Measurements from ENCODE around the gene ERCC6L2.

The ERCC6L2 gene

DNA sequence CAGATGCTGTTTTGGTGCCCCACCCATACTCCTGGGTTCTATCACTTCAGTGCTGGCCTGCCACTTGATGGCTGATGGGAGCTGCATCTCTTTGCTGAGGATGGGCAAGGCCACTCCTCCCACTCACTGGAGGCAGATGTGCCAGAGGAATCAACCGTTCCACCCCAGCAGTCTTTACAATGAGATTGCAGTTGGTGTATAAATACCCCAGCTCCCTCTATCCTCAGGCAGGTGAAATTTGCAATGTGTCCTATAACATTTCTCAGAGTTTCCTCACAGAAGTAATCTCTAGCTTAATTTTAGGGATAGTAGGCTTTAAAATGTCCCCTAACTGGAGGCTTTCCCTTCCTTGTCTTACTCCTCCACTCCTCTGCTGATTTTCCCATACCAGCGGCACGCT is 36.5 kb upstream of the ERCC6L2 start:
- TF ChIP-seq POLR2AphosphoS5 (IDR thresholded peaks at IDR 0.05; ENCODE audit: low read depth, low read length) (no peak), FOXP2 (optimal IDR thresholded peaks at IDR 0.05; ENCODE audit: borderline replicate concordance, extremely low read depth, extremely low read length, insufficient read depth) (no peak), SIN3A (IDR thresholded peaks at IDR 0.05; ENCODE audit: borderline replicate concordance, insufficient read depth, low read length) (no peak)
- TF ChIP-seq, protein P1, sequence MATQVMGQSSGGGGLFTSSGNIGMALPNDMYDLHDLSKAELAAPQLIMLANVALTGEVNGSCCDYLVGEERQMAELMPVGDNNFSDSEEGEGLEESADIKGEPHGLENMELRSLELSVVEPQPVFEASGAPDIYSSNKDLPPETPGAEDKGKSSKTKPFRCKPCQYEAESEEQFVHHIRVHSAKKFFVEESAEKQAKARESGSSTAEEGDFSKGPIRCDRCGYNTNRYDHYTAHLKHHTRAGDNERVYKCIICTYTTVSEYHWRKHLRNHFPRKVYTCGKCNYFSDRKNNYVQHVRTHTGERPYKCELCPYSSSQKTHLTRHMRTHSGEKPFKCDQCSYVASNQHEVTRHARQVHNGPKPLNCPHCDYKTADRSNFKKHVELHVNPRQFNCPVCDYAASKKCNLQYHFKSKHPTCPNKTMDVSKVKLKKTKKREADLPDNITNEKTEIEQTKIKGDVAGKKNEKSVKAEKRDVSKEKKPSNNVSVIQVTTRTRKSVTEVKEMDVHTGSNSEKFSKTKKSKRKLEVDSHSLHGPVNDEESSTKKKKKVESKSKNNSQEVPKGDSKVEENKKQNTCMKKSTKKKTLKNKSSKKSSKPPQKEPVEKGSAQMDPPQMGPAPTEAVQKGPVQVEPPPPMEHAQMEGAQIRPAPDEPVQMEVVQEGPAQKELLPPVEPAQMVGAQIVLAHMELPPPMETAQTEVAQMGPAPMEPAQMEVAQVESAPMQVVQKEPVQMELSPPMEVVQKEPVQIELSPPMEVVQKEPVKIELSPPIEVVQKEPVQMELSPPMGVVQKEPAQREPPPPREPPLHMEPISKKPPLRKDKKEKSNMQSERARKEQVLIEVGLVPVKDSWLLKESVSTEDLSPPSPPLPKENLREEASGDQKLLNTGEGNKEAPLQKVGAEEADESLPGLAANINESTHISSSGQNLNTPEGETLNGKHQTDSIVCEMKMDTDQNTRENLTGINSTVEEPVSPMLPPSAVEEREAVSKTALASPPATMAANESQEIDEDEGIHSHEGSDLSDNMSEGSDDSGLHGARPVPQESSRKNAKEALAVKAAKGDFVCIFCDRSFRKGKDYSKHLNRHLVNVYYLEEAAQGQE (IDR thresholded peaks at IDR 0.05; ENCODE audit: insufficient read depth in 1 of 2, low read depth in 2 of 2, low read length in 2 of 2), result no peak

DNA sequence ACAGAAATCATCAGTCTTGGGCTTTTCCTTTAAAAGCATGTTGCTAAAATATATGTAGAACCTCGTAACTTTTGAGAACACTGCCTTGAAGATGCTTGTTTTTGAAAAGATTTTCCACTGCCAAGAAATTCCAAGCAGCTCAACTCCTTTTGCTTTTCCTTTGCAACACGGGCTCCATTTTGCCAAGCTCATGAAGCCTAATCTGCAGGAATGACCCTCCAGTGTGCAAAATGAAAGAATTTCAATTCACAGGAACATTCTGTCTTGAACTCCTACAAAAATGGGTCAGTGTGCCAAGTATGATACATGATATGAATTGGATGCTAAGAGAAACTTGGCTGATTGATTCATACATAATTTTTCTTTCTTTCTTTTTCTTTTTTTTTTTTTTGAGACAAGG is 35.4 kb upstream of the ERCC6L2 start:
- no peak for TF ChIP-seq TAF1 (IDR thresholded peaks at IDR 0.05; ENCODE audit: borderline replicate concordance, insufficient read depth, low read length)
- TF ChIP-seq POLR2AphosphoS5 (IDR thresholded peaks at IDR 0.05; ENCODE audit: low read depth, low read length), result no peak
- TF ChIP-seq, protein P1 (IDR thresholded peaks at IDR 0.05; ENCODE audit: insufficient read depth in 1 of 2, low read depth in 2 of 2, low read length in 2 of 2), result no peak
- TF ChIP-seq FOXP2 (optimal IDR thresholded peaks at IDR 0.05; ENCODE audit: borderline replicate concordance, extremely low read depth, extremely low read length, insufficient read depth), result no peak
- no peak for TF ChIP-seq SIN3A (IDR thresholded peaks at IDR 0.05; ENCODE audit: borderline replicate concordance, insufficient read depth, low read length)

DNA sequence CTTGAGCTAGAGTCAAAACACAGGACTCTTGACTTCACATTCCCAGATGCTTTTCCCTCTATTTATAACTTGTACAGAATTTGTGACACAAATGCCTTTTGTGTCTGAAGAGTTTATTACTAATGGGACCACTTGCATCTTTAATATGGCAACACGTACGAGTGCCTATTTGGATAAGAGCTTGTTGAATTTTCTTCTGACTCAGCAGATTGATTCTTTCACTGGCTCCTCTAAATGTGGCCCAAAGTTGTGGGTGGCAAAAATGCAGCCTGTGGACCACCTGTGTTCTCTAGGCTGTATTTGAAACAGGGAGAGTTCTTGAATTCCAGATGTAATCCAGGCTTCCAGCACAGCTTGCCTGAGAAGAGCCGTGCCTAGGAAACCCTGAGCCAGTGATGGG is 34.1 kb upstream of the ERCC6L2 start:
- no peak for TF ChIP-seq TAF1 (IDR thresholded peaks at IDR 0.05; ENCODE audit: borderline replicate concordance, insufficient read depth, low read length)
- TF ChIP-seq SIN3A (IDR thresholded peaks at IDR 0.05; ENCODE audit: borderline replicate concordance, insufficient read depth, low read length), result no peak
- TF ChIP-seq POLR2AphosphoS5 (IDR thresholded peaks at IDR 0.05; ENCODE audit: low read depth, low read length), result no peak
- TF ChIP-seq FOXP2 (optimal IDR thresholded peaks at IDR 0.05; ENCODE audit: borderline replicate concordance, extremely low read depth, extremely low read length, insufficient read depth), result no peak
- TF ChIP-seq, protein P1 (IDR thresholded peaks at IDR 0.05; ENCODE audit: insufficient read depth in 1 of 2, low read depth in 2 of 2, low read length in 2 of 2), result no peak

DNA sequence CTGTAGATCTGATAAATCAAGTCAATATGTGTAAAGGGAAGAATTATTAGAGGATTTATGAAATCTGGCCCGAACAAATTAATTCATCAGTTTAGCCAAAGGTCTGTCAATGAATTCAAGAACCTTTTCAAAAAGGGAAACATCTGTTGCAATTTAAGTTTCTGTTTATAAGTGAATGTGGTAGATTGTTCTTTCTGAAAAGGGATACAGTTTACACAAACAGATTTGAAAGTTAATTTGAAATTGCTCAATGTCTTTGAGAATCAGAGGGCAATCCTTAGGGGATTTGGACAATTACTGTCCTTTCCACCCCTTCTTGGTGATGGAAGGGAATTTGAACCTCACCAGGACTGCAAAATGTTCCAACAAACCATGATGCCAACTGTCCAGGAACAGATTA is 29.7 kb upstream of the ERCC6L2 start:
- TF ChIP-seq, protein P1 (IDR thresholded peaks at IDR 0.05; ENCODE audit: insufficient read depth in 1 of 2, low read depth in 2 of 2, low read length in 2 of 2), result no peak
- TF ChIP-seq FOXP2 (optimal IDR thresholded peaks at IDR 0.05; ENCODE audit: borderline replicate concordance, extremely low read depth, extremely low read length, insufficient read depth) (no peak), POLR2AphosphoS5 (IDR thresholded peaks at IDR 0.05; ENCODE audit: low read depth, low read length) (no peak), TAF1 (IDR thresholded peaks at IDR 0.05; ENCODE audit: borderline replicate concordance, insufficient read depth, low read length) (no peak), SIN3A (IDR thresholded peaks at IDR 0.05; ENCODE audit: borderline replicate concordance, insufficient read depth, low read length) (no peak)

DNA sequence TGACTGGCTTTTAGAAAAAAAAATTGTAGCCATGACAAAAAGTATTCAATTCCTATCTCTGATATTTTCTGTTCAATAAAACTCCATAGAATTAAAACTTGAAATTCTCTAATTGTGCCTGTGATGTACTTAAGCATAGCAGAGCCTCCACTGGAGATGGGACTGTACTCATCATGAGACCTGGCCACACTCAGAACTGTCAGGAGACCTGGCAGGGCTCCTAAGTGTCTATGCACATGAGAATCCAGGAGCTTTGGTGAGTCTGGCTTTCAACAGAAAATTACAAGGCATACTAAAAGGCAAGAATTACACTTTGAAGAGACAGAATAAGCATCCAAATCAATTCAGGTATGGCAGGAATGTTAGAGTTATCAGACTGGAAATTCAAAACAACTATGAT is 26.7 kb upstream of the ERCC6L2 start:
- TF ChIP-seq POLR2AphosphoS5 (IDR thresholded peaks at IDR 0.05; ENCODE audit: low read depth, low read length), result no peak
- no peak for TF ChIP-seq SIN3A (IDR thresholded peaks at IDR 0.05; ENCODE audit: borderline replicate concordance, insufficient read depth, low read length)
- TF ChIP-seq, protein P1 (IDR thresholded peaks at IDR 0.05; ENCODE audit: insufficient read depth in 1 of 2, low read depth in 2 of 2, low read length in 2 of 2), result no peak
- TF ChIP-seq FOXP2 (optimal IDR thresholded peaks at IDR 0.05; ENCODE audit: borderline replicate concordance, extremely low read depth, extremely low read length, insufficient read depth), result no peak
- no peak for TF ChIP-seq TAF1 (IDR thresholded peaks at IDR 0.05; ENCODE audit: borderline replicate concordance, insufficient read depth, low read length)

Measured in PFSK-1 (cell line).